HG02884 (cell line): ENCODE data around the gene GET3.
"Not testable (repeated sequence)": the region's sequence is repeated elsewhere in the genome, so short reads cannot be mapped to it uniquely, and the experiment has no call there.

Experiments used
- ATAC-seq: cut with Tn5 transposase; IDR thresholded peaks from one replicate; pipeline ENCODE4 v1.9.1; 2021; ENCODE audit warnings: mild to moderate bottlenecking, moderate library complexity; ENCODE audit not compliant: unreplicated experiment

The GET3 gene

GRCh38 chr19:12790628-12791344 is 53.5 kb downstream of the GET3 start:
- no peak for ATAC-seq

GRCh38 chr19:12791345-12792050 is 54.2 kb downstream of the GET3 start, which contains the start of gene JUNB:
TSS of gene JUNB (plus strand) at chr19:12791486. CDS start at chr19:12791772, 286 bp downstream.
- no peak for ATAC-seq

- ATAC-seq: no peak
Observed at GRCh38 chr19:12792051-12792852, 55.0 kb downstream of the GET3 start.

- ATAC-seq: no peak
Observed at GRCh38 chr19:12792853-12793289, 55.6 kb downstream of the GET3 start.

- no peak for ATAC-seq
Observed at GRCh38 chr19:12793290-12794195, 56.2 kb downstream of the GET3 start.

GRCh38 chr19:12794196-12794941 is 57.1 kb downstream of the GET3 start:
- no peak for ATAC-seq

- ATAC-seq: no peak
Observed at GRCh38 chr19:12794971-12795381, 57.7 kb downstream of the GET3 start.

GRCh38 chr19:12796146-12797071 is 59.1 kb downstream of the GET3 start:
- ATAC-seq: no peak

- no peak for ATAC-seq
Observed at GRCh38 chr19:12797141-12797587, 59.9 kb downstream of the GET3 start.

GRCh38 chr19:12797607-12798006 is 60.3 kb downstream of the GET3 start:
- ATAC-seq: not testable (repeated sequence)
